CD4-positive, alpha-beta T cell treated with Interleukin-6 for 4 hours (primary cell): ENCODE results near the gene PPP1R8.
"Not testable (repeated sequence)": the region's sequence is repeated elsewhere in the genome, so short reads cannot be mapped to it uniquely, and the experiment has no call there.

Source experiments
- DNase-seq: peaks from one replicate; pipeline ENCODE4 v3.0.0-alpha.2; 2020; ENCODE audit warnings: mixed read lengths

Gene PPP1R8

GRCh38 chr1:27833470-27833869 is 2.9 kb downstream of the PPP1R8 start:
- no peak for DNase-seq

GRCh38 chr1:27835046-27835445 is 4.5 kb downstream of the PPP1R8 start:
- DNase-seq = no peak

- no peak for DNase-seq
Measured at GRCh38 chr1:27835501-27835900, 4.9 kb downstream of the PPP1R8 start.

- DNase-seq = no peak
Measured at GRCh38 chr1:27849951-27850350, 19.4 kb downstream of the PPP1R8 start.

GRCh38 chr1:27855085-27855484 is 24.5 kb downstream of the PPP1R8 start:
- DNase-seq = no peak

- no peak for DNase-seq
Measured at GRCh38 chr1:27856561-27857343, 26.2 kb downstream of the PPP1R8 start.

GRCh38 chr1:27857552-27857951 is 27.0 kb downstream of the PPP1R8 start:
- not testable (repeated sequence) for DNase-seq

GRCh38 chr1:27858072-27858948 is 27.7 kb downstream of the PPP1R8 start:
- DNase-seq = peak; percentile 89

- no peak for DNase-seq
Measured at GRCh38 chr1:27858949-27859576, 28.5 kb downstream of the PPP1R8 start.

GRCh38 chr1:27861436-27861835 is 30.9 kb downstream of the PPP1R8 start:
- DNase-seq = no peak

GRCh38 chr1:27862004-27862403 is 31.4 kb downstream of the PPP1R8 start:
- no peak for DNase-seq

- no peak for DNase-seq
Measured at GRCh38 chr1:27862671-27863537, 32.3 kb downstream of the PPP1R8 start.

GRCh38 chr1:27863538-27863915 is 32.9 kb downstream of the PPP1R8 start:
- DNase-seq = no peak

- DNase-seq = peak; percentile 48
Measured at GRCh38 chr1:27864264-27864895, 33.8 kb downstream of the PPP1R8 start.

GRCh38 chr1:27865821-27866220 is 35.2 kb downstream of the PPP1R8 start:
- no peak for DNase-seq

- DNase-seq = peak; percentile 14
Measured at GRCh38 chr1:27868556-27868931, 38.0 kb downstream of the PPP1R8 start.

GRCh38 chr1:27868932-27869718 is 38.5 kb downstream of the PPP1R8 start:
- peak; percentile 81 for DNase-seq

GRCh38 chr1:27869719-27870085 is 39.1 kb downstream of the PPP1R8 start:
- no peak for DNase-seq

- not testable (repeated sequence) for DNase-seq
Measured at GRCh38 chr1:27871076-27871475, 40.5 kb downstream of the PPP1R8 start.

- DNase-seq = peak; percentile 91
Measured at GRCh38 chr1:27872059-27872801, 41.6 kb downstream of the PPP1R8 start, which contains the start of gene THEMIS2. Gene THEMIS2, plus strand, starts transcription at chr1:27872544. Its CDS starts 28 bp downstream, at chr1:27872572.
